Caco-2 (cell line): ENCODE data around the gene GULP1. TPM values are rescaled to one million over a fixed set of nuclear protein-coding genes. Genes with fewer than 3 reads are reported as not detected.

Experiments
- BruUV-seq: library from RNA; stranded (reverse); fragments of 400-500 nt; replicated peaks from 2 replicates; lab custom pipeline; 2021; lab: Mats Ljungman, UMichigan
- CTCF ChIA-PET: fragments of 300-600 bp; sonication (Branson Sonifier 250); formaldehyde crosslinking; loops from one replicate; lab custom pipeline; 2022; ENCODE audit warnings: antibody characterized with exemption; lab: Charles Lee
- POLR2A ChIA-PET: fragments of 300-600 bp; sonication (Branson Sonifier 250); formaldehyde crosslinking; loops from one replicate; lab custom pipeline; 2022; ENCODE audit warnings: antibody characterized with exemption; lab: Charles Lee
- DNase-seq, 2 experiments: peaks; one replicate each; pipeline versions ENCODE4 v3.0.0 to v3.0.0-alpha.2; 2020 to 2022
- H3K27me3 ChIP-seq: replicated peaks from 2 replicates; pipeline ENCODE4 v1.6.0; 2011; ENCODE audit warnings: low read length; ENCODE audit not compliant: control insufficient read depth, insufficient read depth
- H3K36me3 ChIP-seq: 2 replicates; pipeline ENCODE4 v1.5.1; 2011; ENCODE audit warnings: low read length; ENCODE audit not compliant: control insufficient read depth, insufficient read depth
- H3K4me1 ChIP-seq: fragments of 250-450 bp; sonication (Bioruptor Pico); 2 replicates; pipeline ENCODE4 v1.5.1; 2020; ENCODE audit warnings: mild to moderate bottlenecking
- H3K4me3 ChIP-seq: 2 replicates; pipeline ENCODE4 v1.5.1; 2011; ENCODE audit warnings: low read depth, mild to moderate bottlenecking, control low read depth, low read length
- H3K9me3 ChIP-seq: fragments of 250-450 bp; sonication (Bioruptor Pico); 2 replicates; pipeline ENCODE4 v1.5.1; 2020; ENCODE audit warnings: mild to moderate bottlenecking, moderate library complexity
- H3K27ac Mint-ChIP-seq: one replicate; pipeline ENCODE4 v1.8.0; 2022; ENCODE audit warnings: mixed read lengths; ENCODE audit not compliant: unreplicated experiment
- H3K27me3 Mint-ChIP-seq: one replicate; pipeline ENCODE4 v1.8.0; 2022; ENCODE audit warnings: mixed read lengths; ENCODE audit not compliant: insufficient read depth, unreplicated experiment
- H3K36me3 Mint-ChIP-seq: one replicate; pipeline ENCODE4 v1.8.0; 2022; ENCODE audit warnings: mild to moderate bottlenecking, mixed read lengths; ENCODE audit not compliant: insufficient read depth, unreplicated experiment
- H3K4me1 Mint-ChIP-seq: one replicate; pipeline ENCODE4 v1.8.0; 2022; ENCODE audit warnings: low read depth, mixed read lengths; ENCODE audit not compliant: unreplicated experiment
- H3K4me3 Mint-ChIP-seq: one replicate; pipeline ENCODE4 v1.8.0; 2022; ENCODE audit warnings: mild to moderate bottlenecking, moderate library complexity, mixed read lengths; ENCODE audit not compliant: unreplicated experiment
- H3K9me3 Mint-ChIP-seq: one replicate; pipeline ENCODE4 v1.8.0; 2022; ENCODE audit warnings: mixed read lengths; ENCODE audit not compliant: unreplicated experiment
- intact Hi-C: fragments of 100-400 bp; cut with micrococcal nuclease; formaldehyde crosslinking; loops from one replicate; pipeline ENCODE4 v1.10.0; 2022; ENCODE audit not compliant: unreplicated experiment
- total RNA-seq: library from RNA; stranded (reverse); gene quantifications from 2 replicates; pipeline ENCODE4 v1.2.3, GENCODE V29; 2022
- TF ChIP-seq, protein P1 (sequence below), 2 experiments: fragments of 200-600 bp in 1 of 2; IDR thresholded peaks; 1 replicate in 1 of 2; 2 replicates in 1 of 2; pipeline versions ENCODE4 v1.5.1 to v1.8.0; 2011 to 2022; ENCODE audit warnings: antibody characterized with exemption in 1 of 2, control low read depth in 1 of 2, inconsistent platforms in 1 of 2, low read depth in 1 of 2, low read length in 1 of 2, mild to moderate bottlenecking in 1 of 2, moderate library complexity in 1 of 2; ENCODE audit not compliant: insufficient read depth in 1 of 2, severe bottlenecking in 1 of 2, unreplicated experiment in 1 of 2

GULP1 gene
- total RNA-seq, 1 experiment from 2014 or later, result 32.4 TPM

DNA sequence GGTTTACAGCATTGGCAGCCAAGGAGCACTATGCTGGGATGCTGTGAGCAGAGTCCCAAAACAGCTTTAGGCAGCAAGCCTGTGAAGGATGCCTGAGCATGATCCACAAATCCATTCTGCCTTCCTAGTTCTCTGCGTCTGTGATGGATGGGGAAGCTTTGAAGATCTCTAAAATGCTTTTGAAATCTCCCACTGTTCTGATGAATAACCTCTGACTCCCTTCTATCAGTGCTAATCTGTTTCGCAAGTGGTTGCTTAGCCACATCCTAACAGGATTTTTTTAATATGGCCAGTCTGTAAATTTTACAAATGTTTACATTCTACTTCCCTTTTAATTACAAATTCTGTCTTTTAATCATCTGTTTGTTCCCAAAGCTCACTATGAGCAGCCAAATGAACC lies 319.2 kb downstream of the GULP1 start:
- no peak overlapping the region for H3K4me3 ChIP-seq
- no peaks in the 10 kb centered on the region for H3K36me3 ChIP-seq
- peaks cover 3% of the 10 kb centered on the region; the same call in 1 of the 2 replicates for H3K9me3 ChIP-seq
- no TSS peak for BruUV-seq
- H3K4me1 Mint-ChIP-seq, result no peaks in the 10 kb centered on the region
- H3K4me1 ChIP-seq, result no peaks in the 10 kb centered on the region
- intact Hi-C loops, result no loop called here
- no peaks in the 10 kb centered on the region for H3K27me3 ChIP-seq
- POLR2A ChIA-PET, result no interaction called here
- no peak for DNase-seq
- no peaks in the 10 kb centered on the region for H3K36me3 Mint-ChIP-seq
- TF ChIP-seq, protein P1, sequence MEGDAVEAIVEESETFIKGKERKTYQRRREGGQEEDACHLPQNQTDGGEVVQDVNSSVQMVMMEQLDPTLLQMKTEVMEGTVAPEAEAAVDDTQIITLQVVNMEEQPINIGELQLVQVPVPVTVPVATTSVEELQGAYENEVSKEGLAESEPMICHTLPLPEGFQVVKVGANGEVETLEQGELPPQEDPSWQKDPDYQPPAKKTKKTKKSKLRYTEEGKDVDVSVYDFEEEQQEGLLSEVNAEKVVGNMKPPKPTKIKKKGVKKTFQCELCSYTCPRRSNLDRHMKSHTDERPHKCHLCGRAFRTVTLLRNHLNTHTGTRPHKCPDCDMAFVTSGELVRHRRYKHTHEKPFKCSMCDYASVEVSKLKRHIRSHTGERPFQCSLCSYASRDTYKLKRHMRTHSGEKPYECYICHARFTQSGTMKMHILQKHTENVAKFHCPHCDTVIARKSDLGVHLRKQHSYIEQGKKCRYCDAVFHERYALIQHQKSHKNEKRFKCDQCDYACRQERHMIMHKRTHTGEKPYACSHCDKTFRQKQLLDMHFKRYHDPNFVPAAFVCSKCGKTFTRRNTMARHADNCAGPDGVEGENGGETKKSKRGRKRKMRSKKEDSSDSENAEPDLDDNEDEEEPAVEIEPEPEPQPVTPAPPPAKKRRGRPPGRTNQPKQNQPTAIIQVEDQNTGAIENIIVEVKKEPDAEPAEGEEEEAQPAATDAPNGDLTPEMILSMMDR (IDR thresholded peaks at IDR 0.05; ENCODE audit: insufficient read depth in 1 of 2, low read depth in 1 of 2, low read length in 1 of 2, severe bottlenecking in 1 of 2, unreplicated experiment in 1 of 2), result no peak
- H3K9me3 Mint-ChIP-seq, result peaks cover 10% of the 10 kb centered on the region
- H3K27me3 Mint-ChIP-seq, result no peaks in the 10 kb centered on the region
- no peak overlapping the region for H3K4me3 Mint-ChIP-seq
- no peak overlapping the region for H3K27ac Mint-ChIP-seq
- CTCF ChIA-PET, result no interaction called here

DNA sequence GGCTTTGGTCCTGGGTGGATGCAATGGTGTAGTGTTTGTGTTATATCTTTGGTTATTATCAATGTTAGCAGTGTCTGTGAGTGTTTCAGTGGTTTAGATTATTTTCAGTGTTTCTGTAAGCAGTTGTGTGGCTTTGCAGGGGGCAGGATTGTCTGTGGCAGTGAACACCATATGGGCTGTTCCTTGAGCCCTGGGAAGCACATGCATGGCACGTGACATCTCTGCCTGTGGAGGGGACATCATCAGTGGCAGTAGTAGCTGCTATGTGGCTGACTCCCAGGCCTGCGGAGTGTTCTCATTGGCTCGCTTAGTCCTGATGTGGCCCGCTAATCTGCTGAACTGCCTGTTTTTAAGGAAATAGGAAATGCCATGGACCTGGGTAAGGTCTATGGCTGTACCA lies 327.5 kb downstream of the GULP1 start:
- POLR2A ChIA-PET, result no interaction called here
- H3K27me3 ChIP-seq, result no peaks in the 10 kb centered on the region
- Mint-ChIP-seq H3K27ac (no peak overlapping the region), H3K4me3 (no peak overlapping the region), H3K9me3 (no peaks in the 10 kb centered on the region), H3K4me1 (no peaks in the 10 kb centered on the region), H3K27me3 (no peaks in the 10 kb centered on the region), H3K36me3 (no peaks in the 10 kb centered on the region)
- DNase-seq, result no peak
- CTCF ChIA-PET, result no interaction called here
- no peak overlapping the region for H3K4me3 ChIP-seq
- no peaks in the 10 kb centered on the region for H3K36me3 ChIP-seq
- H3K4me1 ChIP-seq, result no peaks in the 10 kb centered on the region
- TF ChIP-seq, protein P1 (IDR thresholded peaks at IDR 0.05; ENCODE audit: insufficient read depth in 1 of 2, low read depth in 1 of 2, low read length in 1 of 2, severe bottlenecking in 1 of 2, unreplicated experiment in 1 of 2), result no peak
- H3K9me3 ChIP-seq, result no peaks in the 10 kb centered on the region
- BruUV-seq, result no TSS peak
- intact Hi-C loops, result no loop called here

DNA sequence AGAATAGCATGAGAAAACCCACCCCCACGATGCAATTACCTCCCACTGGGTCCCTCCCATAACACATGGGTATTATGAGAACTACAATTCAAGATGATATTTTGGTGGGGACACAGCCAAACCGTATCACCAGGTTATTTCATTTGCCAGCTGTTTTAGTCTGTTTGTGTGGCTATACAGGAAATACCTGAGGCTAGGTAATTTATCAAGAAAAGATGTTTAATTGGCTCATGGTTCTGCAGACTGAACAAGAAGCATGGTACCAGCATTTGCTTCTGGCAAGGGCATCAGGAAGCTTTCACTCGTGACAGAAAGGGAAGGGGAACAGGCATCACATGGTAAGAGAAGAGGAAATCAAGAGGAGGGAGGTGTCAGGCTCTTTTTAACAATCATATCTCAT lies 329.2 kb downstream of the GULP1 start:
- H3K36me3 Mint-ChIP-seq, result no peaks in the 10 kb centered on the region
- ChIA-PET POLR2A (no interaction called here), CTCF (no interaction called here)
- H3K4me1 Mint-ChIP-seq, result no peaks in the 10 kb centered on the region
- intact Hi-C loops, result no loop called here
- no peak overlapping the region for H3K27ac Mint-ChIP-seq
- Histone ChIP-seq H3K27me3 (no peaks in the 10 kb centered on the region), H3K36me3 (no peaks in the 10 kb centered on the region), H3K4me1 (no peaks in the 10 kb centered on the region), H3K9me3 (no peaks in the 10 kb centered on the region), H3K4me3 (no peak overlapping the region)
- no TSS peak for BruUV-seq
- TF ChIP-seq, protein P1 (IDR thresholded peaks at IDR 0.05; ENCODE audit: insufficient read depth in 1 of 2, low read depth in 1 of 2, low read length in 1 of 2, severe bottlenecking in 1 of 2, unreplicated experiment in 1 of 2), result no peak
- no peak for DNase-seq
- H3K27me3 Mint-ChIP-seq, result no peaks in the 10 kb centered on the region
- no peaks in the 10 kb centered on the region for H3K9me3 Mint-ChIP-seq
- H3K4me3 Mint-ChIP-seq, result no peak overlapping the region
